ENCODE results near the gene DCBLD2. TPM values are rescaled to one million over a fixed set of nuclear protein-coding genes. Genes with fewer than 3 reads are reported as not detected.
"Not testable (repeated sequence)": the region's sequence is repeated elsewhere in the genome, so short reads cannot be mapped to it uniquely, and the experiment has no call there.

The DCBLD2 gene
- total and polyA plus RNA-seq, 2 experiments from 2014 or later = 16.8 to 27.9 TPM

DNA sequence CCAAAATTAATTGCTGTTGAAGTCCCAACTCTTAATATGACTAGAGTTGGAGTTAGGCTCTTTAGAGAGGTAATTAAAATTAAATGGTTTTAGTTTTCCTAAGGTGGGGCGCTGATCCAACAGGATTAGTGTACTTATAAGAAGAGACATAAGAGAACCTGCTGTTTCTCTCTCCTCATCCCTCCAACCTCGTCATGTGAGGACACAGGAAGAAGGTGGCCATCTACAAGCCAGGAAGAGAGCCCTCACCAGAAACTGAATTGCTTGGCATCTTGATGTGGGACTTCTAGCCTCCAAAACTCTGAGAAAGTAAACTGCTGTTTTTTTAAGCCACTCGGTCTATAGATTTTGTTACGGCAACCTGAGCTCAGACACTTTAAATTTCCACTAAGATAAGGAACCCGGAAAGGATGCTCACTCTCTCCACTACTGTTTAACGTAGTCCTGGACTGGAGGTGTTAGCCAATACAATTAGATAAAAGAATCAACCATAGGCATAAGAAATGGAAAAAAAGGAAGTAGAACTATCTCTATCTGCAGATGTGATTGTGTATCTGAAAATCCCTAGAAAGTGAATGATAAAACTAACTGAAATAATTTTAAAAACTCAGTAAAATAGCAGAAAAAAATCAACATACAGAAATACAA, 26.8 kb downstream of the DCBLD2 start:
- TF ChIP-seq CTCF (IDR thresholded peaks at IDR 0.05; ENCODE audit: poor library complexity) (no peak), EZH2phosphoT487 (IDR thresholded peaks at IDR 0.05; ENCODE audit: low read depth, severe bottlenecking, unreplicated experiment) (no peak), EZH2 (IDR thresholded peaks at IDR 0.05; ENCODE audit: borderline replicate concordance) (no peak)
- Histone ChIP-seq H4K20me1 (ENCODE audit: insufficient read depth, poor library complexity, severe bottlenecking) (no peaks in the 10 kb centered on the region), H3K27me3 (no peaks in the 10 kb centered on the region), H2AFZ (no peak overlapping the region), H3K27ac (no peak overlapping the region), H3K4me1 (ENCODE audit: insufficient read depth) (no peaks in the 10 kb centered on the region), H3K9me2 (replicated peaks; ENCODE audit: insufficient read depth) (no peaks in the 10 kb centered on the region), H3K4me2 (no peak overlapping the region), H3K4me3 (no peak overlapping the region), H3K36me3 (replicated peaks; ENCODE audit: insufficient read depth, low read depth) (no peaks in the 10 kb centered on the region), H3K79me2 (peaks cover 5% of the 10 kb centered on the region), H3K9me3 (ENCODE audit: low read depth) (no peaks in the 10 kb centered on the region)
- no peak for DNase-seq (ENCODE audit: low spot score)
- WGBS (ENCODE audit: low lambda C conversion rate, missing lambda C conversion rate) = 70% methylated on average over 6 of the region's 6 CpGs

DNA sequence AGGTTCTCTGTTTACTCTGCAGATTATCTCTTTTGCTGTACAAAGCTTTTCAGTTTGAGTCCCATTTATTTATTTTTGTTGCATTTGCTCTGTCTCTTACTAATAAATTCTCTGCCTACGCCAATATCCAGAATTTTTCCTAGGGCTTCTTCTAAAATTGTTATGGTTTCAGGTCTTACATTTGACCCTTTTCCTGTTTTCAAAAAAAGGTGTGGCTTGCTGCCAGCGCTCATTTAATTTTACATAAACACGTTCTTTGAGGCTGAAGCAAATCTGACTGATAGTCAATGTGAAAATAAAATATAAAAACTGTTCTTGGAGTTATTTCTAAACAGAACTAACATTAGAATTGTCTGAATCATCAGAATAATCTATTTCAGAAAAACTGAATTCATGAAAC, 32.1 kb downstream of the DCBLD2 start:
- WGBS (ENCODE audit: low lambda C conversion rate, missing lambda C conversion rate) = 95% methylated on average over 3 of the region's 3 CpGs
- no peak for DNase-seq (ENCODE audit: low spot score)
- no peak overlapping the region for H3K4me3 ChIP-seq
- H4K20me1 ChIP-seq (ENCODE audit: insufficient read depth, poor library complexity, severe bottlenecking) = no peaks in the 10 kb centered on the region
- H3K4me2 ChIP-seq = no peak overlapping the region
- peaks cover 2% of the 10 kb centered on the region for H3K79me2 ChIP-seq
- H3K27ac ChIP-seq = no peak overlapping the region
- H3K36me3 ChIP-seq (replicated peaks; ENCODE audit: insufficient read depth, low read depth) = no peaks in the 10 kb centered on the region
- no peak overlapping the region for H2AFZ ChIP-seq
- TF ChIP-seq EZH2phosphoT487 (IDR thresholded peaks at IDR 0.05; ENCODE audit: low read depth, severe bottlenecking, unreplicated experiment) (no peak), CTCF (IDR thresholded peaks at IDR 0.05; ENCODE audit: poor library complexity) (no peak), EZH2 (IDR thresholded peaks at IDR 0.05; ENCODE audit: borderline replicate concordance) (no peak)
- no peaks in the 10 kb centered on the region for H3K27me3 ChIP-seq
- H3K9me3 ChIP-seq (ENCODE audit: low read depth) = peaks cover 4% of the 10 kb centered on the region
- no peaks in the 10 kb centered on the region for H3K9me2 ChIP-seq (replicated peaks; ENCODE audit: insufficient read depth)
- no peaks in the 10 kb centered on the region for H3K4me1 ChIP-seq (ENCODE audit: insufficient read depth)

DNA sequence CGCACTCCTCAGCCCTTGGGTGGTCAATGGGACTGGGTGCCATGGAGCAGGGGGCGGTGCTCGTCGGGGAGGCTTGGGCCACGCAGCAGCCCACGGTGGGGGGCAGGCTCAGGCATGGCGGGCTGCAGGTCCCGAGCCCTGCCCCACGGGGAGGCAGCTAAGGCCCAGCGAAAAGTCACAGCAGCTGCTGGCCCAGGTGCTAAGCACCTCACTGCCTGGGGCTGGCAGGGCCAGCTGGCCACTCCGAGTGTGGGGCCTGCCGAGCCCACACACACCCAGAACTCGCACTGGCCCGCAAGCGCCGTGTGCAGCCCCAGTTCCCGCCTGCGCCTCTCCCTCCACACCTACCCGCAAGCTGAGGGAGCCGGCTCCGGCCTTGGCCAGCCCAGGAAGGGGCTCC, 43.5 kb downstream of the DCBLD2 start:
- H3K36me3 ChIP-seq (replicated peaks; ENCODE audit: insufficient read depth, low read depth); H3K27ac ChIP-seq: not testable (repeated sequence)

GRCh38 chr3:98857258-98857657, 44.2 kb downstream of the DCBLD2 start:
- not testable (repeated sequence) for H4K20me1 ChIP-seq (ENCODE audit: insufficient read depth, poor library complexity, severe bottlenecking); H3K36me3 ChIP-seq (replicated peaks; ENCODE audit: insufficient read depth, low read depth); H3K4me3 ChIP-seq; H3K27me3 ChIP-seq; H3K9me2 ChIP-seq (replicated peaks; ENCODE audit: insufficient read depth); H3K4me1 ChIP-seq (ENCODE audit: insufficient read depth); H3K79me2 ChIP-seq; H3K27ac ChIP-seq; H2AFZ ChIP-seq; H3K4me2 ChIP-seq; H3K9me3 ChIP-seq (ENCODE audit: low read depth); DNase-seq (ENCODE audit: low spot score)
- WGBS (ENCODE audit: low lambda C conversion rate, missing lambda C conversion rate) = 93% methylated on average over 9 of the region's 9 CpGs

More for the DNA sequence above, 43.5 kb downstream of the DCBLD2 start:
- not testable (repeated sequence) for H3K27me3 ChIP-seq; DNase-seq (ENCODE audit: low spot score); H2AFZ ChIP-seq; H3K79me2 ChIP-seq; H4K20me1 ChIP-seq (ENCODE audit: insufficient read depth, poor library complexity, severe bottlenecking); H3K4me3 ChIP-seq; H3K4me1 ChIP-seq (ENCODE audit: insufficient read depth); H3K9me2 ChIP-seq (replicated peaks; ENCODE audit: insufficient read depth); H3K4me2 ChIP-seq; H3K9me3 ChIP-seq (ENCODE audit: low read depth)
- WGBS (ENCODE audit: low lambda C conversion rate, missing lambda C conversion rate) = 99% methylated on average over 20 of the region's 21 CpGs

All from hepatocyte (in vitro differentiated cells).